ENCODE measurements around the gene EFHD2. TPM values are rescaled to one million over a fixed set of nuclear protein-coding genes. Genes with fewer than 3 reads are reported as not detected.

EFHD2 gene
- total and polyA plus RNA-seq, 8 donors = 11.9 to 107 (median 18.2) TPM

DNA sequence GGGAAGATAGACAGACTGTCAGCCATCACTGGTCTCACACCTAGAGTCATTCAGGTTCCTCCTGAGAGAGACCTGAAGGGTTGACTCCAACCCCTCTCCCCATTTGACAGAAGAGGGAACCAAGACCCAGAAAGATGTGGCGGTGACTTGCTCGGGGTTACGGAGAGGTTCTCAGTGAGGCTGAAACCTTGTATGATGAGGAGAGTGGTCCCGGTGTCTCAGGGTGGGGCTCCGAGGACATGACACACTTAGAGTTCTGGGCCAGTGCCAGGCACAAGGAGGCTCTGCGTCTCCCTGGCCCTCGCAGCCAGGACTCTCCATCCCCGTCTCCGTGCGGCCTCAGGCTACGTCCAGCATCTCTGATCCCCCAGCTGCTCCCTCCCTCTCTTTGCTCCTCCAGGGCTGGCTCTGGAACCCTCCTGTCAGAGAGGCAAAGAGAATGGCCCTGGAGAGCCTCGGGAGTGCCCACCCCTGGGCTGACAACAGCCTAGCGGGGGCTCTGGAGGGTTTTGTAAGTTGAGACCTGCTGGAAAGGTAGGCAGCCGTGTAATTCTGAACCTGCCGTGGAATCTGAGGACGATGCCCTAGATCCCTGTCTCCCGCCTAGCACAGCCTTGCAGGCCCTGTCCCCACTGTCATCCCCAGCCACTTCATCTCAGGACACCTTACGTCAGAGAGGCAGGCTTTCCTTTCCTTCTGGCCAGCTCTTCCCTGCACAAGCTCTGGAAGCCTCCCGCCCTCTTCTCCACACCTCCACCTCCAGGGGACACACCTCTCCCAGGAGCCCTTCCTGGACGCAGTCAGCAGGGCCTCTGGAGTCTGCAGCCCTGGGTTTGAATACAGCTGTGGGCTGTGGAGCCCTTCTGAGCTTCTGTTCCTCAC lies 4.1 kb downstream of the EFHD2 start:
- H3K27me3 ChIP-seq = no peaks in the 10 kb centered on the region
- DNase-seq (no peak), ATAC-seq (no peak)
- H3K9me3 ChIP-seq = no peaks in the 10 kb centered on the region
- peak overlapping the region in 1 of 2 donors; percentile 89 for H3K27ac ChIP-seq
- intact Hi-C loops (cut with DNase I) = no loop called here
- TF ChIP-seq, protein P1, sequence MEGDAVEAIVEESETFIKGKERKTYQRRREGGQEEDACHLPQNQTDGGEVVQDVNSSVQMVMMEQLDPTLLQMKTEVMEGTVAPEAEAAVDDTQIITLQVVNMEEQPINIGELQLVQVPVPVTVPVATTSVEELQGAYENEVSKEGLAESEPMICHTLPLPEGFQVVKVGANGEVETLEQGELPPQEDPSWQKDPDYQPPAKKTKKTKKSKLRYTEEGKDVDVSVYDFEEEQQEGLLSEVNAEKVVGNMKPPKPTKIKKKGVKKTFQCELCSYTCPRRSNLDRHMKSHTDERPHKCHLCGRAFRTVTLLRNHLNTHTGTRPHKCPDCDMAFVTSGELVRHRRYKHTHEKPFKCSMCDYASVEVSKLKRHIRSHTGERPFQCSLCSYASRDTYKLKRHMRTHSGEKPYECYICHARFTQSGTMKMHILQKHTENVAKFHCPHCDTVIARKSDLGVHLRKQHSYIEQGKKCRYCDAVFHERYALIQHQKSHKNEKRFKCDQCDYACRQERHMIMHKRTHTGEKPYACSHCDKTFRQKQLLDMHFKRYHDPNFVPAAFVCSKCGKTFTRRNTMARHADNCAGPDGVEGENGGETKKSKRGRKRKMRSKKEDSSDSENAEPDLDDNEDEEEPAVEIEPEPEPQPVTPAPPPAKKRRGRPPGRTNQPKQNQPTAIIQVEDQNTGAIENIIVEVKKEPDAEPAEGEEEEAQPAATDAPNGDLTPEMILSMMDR (IDR thresholded peaks at IDR 0.05) = no peak
- H3K4me1 ChIP-seq = peaks cover 18 to 85% of the 10 kb centered on the region in 2 donors
- H3K4me3 ChIP-seq = peak overlapping the region in 1 of 2 donors; percentile 92
- peaks cover 0 to 21% of the 10 kb centered on the region in 2 donors for H3K36me3 ChIP-seq

DNA sequence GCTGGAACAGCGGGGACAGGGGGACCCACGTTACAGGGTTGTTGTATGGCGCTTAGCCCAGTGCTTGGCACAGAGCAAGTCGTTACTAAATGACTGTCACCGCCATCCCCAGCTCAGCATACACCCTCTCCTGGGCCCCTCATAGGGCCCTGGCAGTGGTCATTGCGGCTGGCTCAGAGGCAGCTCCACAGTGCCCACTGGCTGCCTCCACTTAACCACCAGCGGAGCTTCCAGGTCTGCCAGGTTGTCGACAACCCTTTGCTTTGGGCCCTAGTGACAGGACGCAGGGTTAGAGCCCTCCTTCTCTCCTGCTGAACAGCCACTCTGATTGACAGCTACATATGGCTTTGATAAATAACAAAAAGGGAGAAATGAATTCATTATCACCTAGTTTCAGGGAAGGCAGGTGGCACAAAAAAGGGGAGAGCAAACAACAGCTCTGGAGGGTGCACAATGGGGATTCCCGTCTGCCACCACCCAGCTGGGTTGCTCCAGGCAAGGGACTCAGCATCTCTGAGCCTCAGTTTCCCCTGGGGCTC lies 4.8 kb downstream of the EFHD2 start:
- H3K9me3 ChIP-seq = no peaks in the 10 kb centered on the region
- ATAC-seq (no peak), DNase-seq (no peak)
- H3K4me3 ChIP-seq = peak overlapping the region in 1 of 2 donors; percentile 92
- intact Hi-C loops (cut with DNase I) = no loop called here
- TF ChIP-seq, protein P1 (IDR thresholded peaks at IDR 0.05) = no peak
- peaks cover 0 to 21% of the 10 kb centered on the region in 2 donors for H3K36me3 ChIP-seq
- peaks cover 18 to 85% of the 10 kb centered on the region in 2 donors for H3K4me1 ChIP-seq
- H3K27ac ChIP-seq = peak overlapping the region in 1 of 2 donors; percentile 89
- H3K27me3 ChIP-seq = no peaks in the 10 kb centered on the region

GRCh38 chr1:15417059-15417934 lies 7.6 kb downstream of the EFHD2 start:
- intact Hi-C loops (cut with DNase I) = no loop called here
- Histone ChIP-seq H3K4me1 (peaks cover 13 to 98% of the 10 kb centered on the region in 2 donors), H3K27me3 (no peaks in the 10 kb centered on the region), H3K9me3 (no peaks in the 10 kb centered on the region), H3K27ac (peak overlapping the region; percentile 72 to 89), H3K36me3 (peaks cover 0 to 36% of the 10 kb centered on the region in 2 donors), H3K4me3 (peak overlapping the region in 1 of 2 donors; percentile 32)
- TF ChIP-seq, protein P1 (IDR thresholded peaks at IDR 0.05) = no peak
- ATAC-seq (peak; percentile 49), DNase-seq (peak in 1 of 4 donors; percentile 69)

- Histone ChIP-seq H3K36me3 (peaks cover 0 to 32% of the 10 kb centered on the region in 2 donors), H3K9me3 (no peaks in the 10 kb centered on the region), H3K27ac (peak overlapping the region in 1 of 2 donors; percentile 3), H3K4me1 (peaks cover 13 to 96% of the 10 kb centered on the region in 2 donors), H3K4me3 (no peak overlapping the region), H3K27me3 (no peaks in the 10 kb centered on the region)
- ATAC-seq (no peak), DNase-seq (no peak)
- intact Hi-C loops (cut with DNase I) = no loop called here
- TF ChIP-seq, protein P1 (IDR thresholded peaks at IDR 0.05) = no peak
These were observed 9.3 kb downstream of the EFHD2 start for GRCh38 chr1:15418806-15419515.
